Heart left ventricle (tissue), 16 donors: ENCODE measurements around the gene SLC22A14. TPM values are rescaled to one million over a fixed set of nuclear protein-coding genes. Genes with fewer than 3 reads are reported as not detected.

ENCODE experiments used
- ATAC-seq, 4 donors: fragments of 200-7000 bp; cut with Tn5 transposase; one replicate each; pipeline ENCODE4 v1.9.1; 2020 to 2022; ENCODE audit warnings: moderate library complexity in 4 of 4, mild to moderate bottlenecking in 3 of 4, moderate number of reproducible peaks in 1 of 4
- DNase-seq, 5 donors: peaks; one replicate each; pipeline ENCODE4 v3.0.0-alpha.2; 2020
- H3K27ac ChIP-seq, 12 donors: fragments of 200-600 bp; sonication (generic) in 4 of 12; one replicate each; pipeline versions ENCODE4 v1.5.0 to v1.8.0; 2016 to 2022; ENCODE audit warnings: mild to moderate bottlenecking in 2 of 12
- H3K27me3 ChIP-seq, 9 donors: fragments of 200-600 bp; sonication (generic) in 2 of 9; one replicate each; pipeline versions ENCODE4 v1.5.1 to v1.8.0; 2016 to 2022; ENCODE audit warnings: mild to moderate bottlenecking in 3 of 9
- H3K36me3 ChIP-seq, 9 donors: fragments of 200-600 bp; sonication (generic) in 2 of 9; one replicate each; pipeline versions ENCODE4 v1.5.0 to v1.8.0; 2018 to 2022; ENCODE audit warnings: mild to moderate bottlenecking in 2 of 9
- H3K4me1 ChIP-seq, 12 donors: fragments of 200-600 bp; sonication (generic) in 4 of 12; one replicate each; pipeline versions ENCODE4 v1.5.0 to v1.8.0; 2016 to 2022; ENCODE audit warnings: mild to moderate bottlenecking in 3 of 12
- H3K4me3 ChIP-seq, 12 donors: fragments of 200-600 bp; sonication (generic) in 4 of 12; one replicate each; pipeline versions ENCODE4 v1.5.0 to v1.8.0; 2017 to 2022; ENCODE audit warnings: mild to moderate bottlenecking in 9 of 12, moderate library complexity in 4 of 12
- H3K9me3 ChIP-seq, 12 donors: fragments of 200-600 bp; sonication (generic) in 4 of 12; one replicate each; pipeline versions ENCODE4 v1.5.0 to v1.8.0; 2016 to 2022; ENCODE audit warnings: mild to moderate bottlenecking in 1 of 12
- CTCF ChIP-seq, 12 donors: fragments of 200-600 bp; sonication (generic) in 4 of 12; IDR thresholded peaks; one replicate each; pipeline versions ENCODE4 v1.5.0 to v1.8.0; 2018 to 2022; ENCODE audit warnings: antibody characterized with exemption in 12 of 12, mild to moderate bottlenecking in 5 of 12
- POLR2A ChIP-seq, 2 donors: fragments of 450-650 bp; IDR thresholded peaks; one replicate each; pipeline ENCODE4 v1.6.1; 2017; ENCODE audit warnings: antibody characterized with exemption in 2 of 2, mild to moderate bottlenecking in 2 of 2, moderate library complexity in 2 of 2
- WGBS, 4 donors: extraction: QIAGEN DNeasy Blood & Tissue Kit in 2 of 4; methylation state at CpG; one replicate each; pipeline versions ENCODE4 v1.1.5 to v1.1.7; 2013 to 2018; 5-methylcytosine and 5-hydroxymethylcytosine counted together
- intact Hi-C, 10 donors: fragments of 100-400 bp; cut with DNase I; formaldehyde crosslinking; loops; one replicate each; pipeline versions ENCODE4 v1.11.1 to v1.14.2; 2022
- polyA plus RNA-seq, 2 donors: library from polyadenylated mRNA; stranded (reverse); fragments of 200-250 nt; gene quantifications; one replicate each; pipeline ENCODE4 v1.2.3, GENCODE V29; 2013
- total RNA-seq, 9 donors: library from RNA; depleted of rRNA in 2 of 9; stranded (reverse); fragments of >200 nt in 2 of 9; fragmentation: NEBNext Ultra II Directional in 3 of 9; extraction: Animal tissue kit (Norgen Biotek cat#: 25700) in 3 of 9; gene quantifications; one replicate each; pipeline versions ENCODE4 v1.1.0 to v1.2.4, GENCODE V29; 2016 to 2023
- donor health status: ischemic (EF 13 %, LVEDD 7.1; RV severe dilation, severe dysfunction).
- donor health status: healthy with polysubstance abuse.
- donor health status: DM: no; HTN: yes; CAD: no.
- donor health status: DM: no; HTN: no; CAD: no.
- donor health status: ischemic (EF 25% LVEDD 6.9; RV normal size, moderate dysfunction).
- donor health status: ischemic (EF 25% LVEDD 5.7; RV mildly dilated, moderate dysfunction).
- donor health status: healthy.
- donor health status: DM: yes; HTN: yes; CAD: no.
- donor health status: ischemic (EF 35%, LVEDD 5.7; RV mildly dilated, moderate dysfunction).
- donor health status: nonischemic (EF 11% LVEDD 7.7; RV severe dilation, severe dysfunction).
- donor health status: DM: yes; HTN: yes; CAD: no.
- donor health status: PGD.
- donor health status: ischemic (EF 29% LVEDD 5.4; RV normal size, mild dysfunction).
- donor health status: nonischemic (EF 23%, LVEDD 6.1; RV moderate dilation, normal function).

Gene SLC22A14
- total and polyA plus RNA-seq, 11 donors: 0.06 to 0.14 (median 0.12) TPM; not detected in 7

GRCh38 chr3:38347421-38348200, 65.5 kb downstream of the SLC22A14 start:
- H3K4me1 ChIP-seq: peaks cover 0 to 29% (median 3%) of the 10 kb centered on the region in 12 donors
- no peaks in the 10 kb centered on the region for H3K36me3 ChIP-seq
- H3K9me3 ChIP-seq: no peaks in the 10 kb centered on the region
- no peak overlapping the region for H3K27ac ChIP-seq
- ATAC-seq (no peak), DNase-seq (no peak)
- H3K4me3 ChIP-seq: peak overlapping the region in 11 of 12 donors; percentile 44 to 93 (median 65)
- 88 to 91% (median 89%) methylated on average over 19 of the region's 19 CpGs for WGBS, 4 donors
- intact Hi-C loops: loop anchor here (1.0 to 10.0 kb wide), 7 partner anchors 130 to 233 kb away; partner anchors contain the start of genes ACAA1 (in 2 of the 10) and MYD88 (in 2 of the 10)
- no peak for TF ChIP-seq POLR2A (IDR thresholded peaks at IDR 0.05)
- no peak for TF ChIP-seq CTCF (IDR thresholded peaks at IDR 0.05)
- H3K27me3 ChIP-seq: no peaks in the 10 kb centered on the region

- Histone ChIP-seq H3K9me3 (no peaks in the 10 kb centered on the region), H3K36me3 (no peaks in the 10 kb centered on the region), H3K27ac (no peak overlapping the region), H3K27me3 (no peaks in the 10 kb centered on the region), H3K4me1 (peaks cover 0 to 29% (median 3%) of the 10 kb centered on the region in 12 donors), H3K4me3 (no peak overlapping the region)
- TF ChIP-seq POLR2A (IDR thresholded peaks at IDR 0.05): no peak
- TF ChIP-seq CTCF (IDR thresholded peaks at IDR 0.05): no peak
- DNase-seq: no peak
- no peak for ATAC-seq
- 73 to 80% (median 75%) methylated on average over 4 of the region's 4 CpGs for WGBS, 4 donors
- intact Hi-C loops: loop anchor here in 5 of 10 donors (1.0 to 10.0 kb wide), 6 partner anchors 128 to 234 kb away; partner anchors contain the start of genes ACAA1 (in 2 of the 5) and MYD88 (in 2 of the 5)
Observed at GRCh38 chr3:38348903-38349302, 66.8 kb downstream of the SLC22A14 start.

GRCh38 chr3:38349684-38350359, 67.7 kb downstream of the SLC22A14 start:
- H3K36me3 ChIP-seq: no peaks in the 10 kb centered on the region
- no peak for ATAC-seq
- intact Hi-C loops: loop anchor here in 5 of 10 donors (2.0 to 10.0 kb wide), 5 partner anchors 127 to 235 kb away; partner anchors contain the start of genes ACAA1 (in 2 of the 5) and MYD88 (in 2 of the 5)
- peaks cover 0 to 29% (median 3%) of the 10 kb centered on the region in 12 donors for H3K4me1 ChIP-seq
- H3K27ac ChIP-seq: no peak overlapping the region
- H3K9me3 ChIP-seq: no peaks in the 10 kb centered on the region
- H3K4me3 ChIP-seq: no peak overlapping the region
- WGBS, 4 donors: 84 to 87% (median 85%) methylated on average over 8 of the region's 8 CpGs
- no peaks in the 10 kb centered on the region for H3K27me3 ChIP-seq
- TF ChIP-seq POLR2A (IDR thresholded peaks at IDR 0.05): no peak
- TF ChIP-seq CTCF (IDR thresholded peaks at IDR 0.05): no peak
- no peak for DNase-seq

GRCh38 chr3:38353151-38353550, 71.1 kb downstream of the SLC22A14 start:
- ATAC-seq (no peak), DNase-seq (no peak)
- intact Hi-C loops: no loop called here
- no peaks in the 10 kb centered on the region for H3K9me3 ChIP-seq
- H3K4me3 ChIP-seq: no peak overlapping the region
- no peak for TF ChIP-seq POLR2A (IDR thresholded peaks at IDR 0.05)
- TF ChIP-seq CTCF (IDR thresholded peaks at IDR 0.05): no peak
- no peaks in the 10 kb centered on the region for H3K27me3 ChIP-seq
- WGBS, 4 donors: 87 to 92% (median 92%) methylated on average over 4 of the region's 4 CpGs
- no peak overlapping the region for H3K27ac ChIP-seq
- H3K36me3 ChIP-seq: no peaks in the 10 kb centered on the region
- peaks cover 0 to 13% (median 0%) of the 10 kb centered on the region in 12 donors for H3K4me1 ChIP-seq
